Ishikawa (cell line): ENCODE data around the gene LHX1.

ENCODE experiments used
- CEBPB ChIP-seq: IDR thresholded peaks from 2 replicates; pipeline ENCODE4 v1.6.1; 2012
- CREB1 ChIP-seq: IDR thresholded peaks from 2 replicates; pipeline ENCODE4 v1.6.1; 2012; ENCODE audit warnings: low read depth
- EGR1 ChIP-seq: IDR thresholded peaks from 2 replicates; pipeline ENCODE4 v1.6.1; 2012
- EP300 ChIP-seq: IDR thresholded peaks from 2 replicates; pipeline ENCODE4 v1.6.1; 2012; ENCODE audit warnings: borderline replicate concordance
- FOXM1 ChIP-seq: IDR thresholded peaks from 2 replicates; pipeline ENCODE4 v1.6.1; 2012; ENCODE audit warnings: low read depth, borderline replicate concordance
- NFIC ChIP-seq: IDR thresholded peaks from 2 replicates; pipeline ENCODE4 v1.6.1; 2012
- RAD21 ChIP-seq: IDR thresholded peaks from 2 replicates; pipeline ENCODE4 v1.6.1; 2012; ENCODE audit warnings: low read depth
- TAF1 ChIP-seq: IDR thresholded peaks from 2 replicates; pipeline ENCODE4 v1.6.1; 2012; ENCODE audit warnings: low read depth, mild to moderate bottlenecking
- TCF12 ChIP-seq: IDR thresholded peaks from 2 replicates; pipeline ENCODE4 v1.6.1; 2012; ENCODE audit warnings: low read depth
- TEAD4 ChIP-seq: IDR thresholded peaks from 2 replicates; pipeline ENCODE4 v1.6.1; 2012
- YY1 ChIP-seq: IDR thresholded peaks from 2 replicates; pipeline ENCODE4 v1.6.1; 2012; ENCODE audit warnings: low read depth
- ZBTB7A ChIP-seq: IDR thresholded peaks from 2 replicates; pipeline ENCODE4 v1.6.1; 2012; ENCODE audit warnings: low read depth
- TF ChIP-seq, protein P1 (sequence below): IDR thresholded peaks from 2 replicates; pipeline ENCODE4 v1.6.1; 2012
- TF ChIP-seq, protein P2 (sequence below): IDR thresholded peaks from 2 replicates; pipeline ENCODE4 v1.6.1; 2012
- TF ChIP-seq, protein P3 (sequence below): IDR thresholded peaks from 2 replicates; pipeline ENCODE4 v1.6.1; 2012; ENCODE audit warnings: low read depth, mild to moderate bottlenecking

Gene LHX1

DNA sequence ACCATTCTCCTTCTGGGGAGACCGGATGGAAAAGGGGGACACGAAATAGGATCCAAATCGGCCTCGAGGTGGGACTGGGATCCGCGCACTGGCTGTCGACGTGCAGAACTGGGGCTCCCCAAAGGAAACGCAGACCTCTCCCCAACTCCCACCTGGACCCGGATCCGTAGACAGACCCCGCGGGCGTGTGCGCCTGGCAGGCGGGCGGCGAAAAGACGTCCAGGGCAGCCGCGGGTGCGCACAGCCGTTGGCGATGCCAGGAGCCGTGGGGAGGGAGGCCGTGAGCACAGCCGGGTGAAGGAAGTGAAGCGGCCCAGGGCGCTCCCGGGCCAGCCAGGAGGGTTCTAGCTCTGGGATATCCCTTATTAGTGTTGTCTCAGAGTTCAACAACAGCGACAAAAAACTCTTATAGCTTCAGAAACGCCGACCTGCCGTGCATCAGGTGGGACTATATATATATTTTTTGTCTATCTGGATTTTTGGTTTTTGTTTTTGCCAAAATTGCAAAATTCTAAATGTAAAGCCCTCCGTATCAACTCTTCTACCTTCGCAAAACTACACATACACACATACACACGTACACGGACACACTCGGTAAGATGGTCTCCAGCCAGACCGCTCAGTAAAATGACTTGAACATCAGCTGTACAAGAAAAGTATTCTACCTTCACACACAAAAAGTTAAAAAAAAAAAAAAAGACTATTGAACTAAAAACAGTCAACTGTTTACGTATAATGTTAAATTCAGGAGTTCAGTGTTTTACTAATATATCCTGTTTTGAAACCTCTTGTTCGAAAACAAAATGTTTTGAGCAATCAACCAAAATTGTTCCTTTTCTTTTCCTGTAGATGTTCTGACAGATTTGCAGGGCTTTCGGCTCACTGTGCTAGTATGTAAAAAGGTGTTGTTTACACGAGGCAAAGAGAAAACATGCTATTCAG is 6.2 kb downstream of the LHX1 start:
- no peak for TF ChIP-seq TAF1
- TF ChIP-seq TEAD4 = no peak
- TF ChIP-seq NFIC = no peak
- no peak for TF ChIP-seq TCF12
- no peak for TF ChIP-seq YY1
- TF ChIP-seq, protein P1, sequence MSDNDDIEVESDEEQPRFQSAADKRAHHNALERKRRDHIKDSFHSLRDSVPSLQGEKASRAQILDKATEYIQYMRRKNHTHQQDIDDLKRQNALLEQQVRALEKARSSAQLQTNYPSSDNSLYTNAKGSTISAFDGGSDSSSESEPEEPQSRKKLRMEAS = no peak
- TF ChIP-seq, protein P2, sequence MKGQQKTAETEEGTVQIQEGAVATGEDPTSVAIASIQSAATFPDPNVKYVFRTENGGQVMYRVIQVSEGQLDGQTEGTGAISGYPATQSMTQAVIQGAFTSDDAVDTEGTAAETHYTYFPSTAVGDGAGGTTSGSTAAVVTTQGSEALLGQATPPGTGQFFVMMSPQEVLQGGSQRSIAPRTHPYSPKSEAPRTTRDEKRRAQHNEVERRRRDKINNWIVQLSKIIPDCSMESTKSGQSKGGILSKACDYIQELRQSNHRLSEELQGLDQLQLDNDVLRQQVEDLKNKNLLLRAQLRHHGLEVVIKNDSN = no peak
- TF ChIP-seq FOXM1 = no peak
- TF ChIP-seq EP300 = no peak
- TF ChIP-seq ZBTB7A = no peak
- TF ChIP-seq CEBPB = no peak
- TF ChIP-seq, protein P3, sequence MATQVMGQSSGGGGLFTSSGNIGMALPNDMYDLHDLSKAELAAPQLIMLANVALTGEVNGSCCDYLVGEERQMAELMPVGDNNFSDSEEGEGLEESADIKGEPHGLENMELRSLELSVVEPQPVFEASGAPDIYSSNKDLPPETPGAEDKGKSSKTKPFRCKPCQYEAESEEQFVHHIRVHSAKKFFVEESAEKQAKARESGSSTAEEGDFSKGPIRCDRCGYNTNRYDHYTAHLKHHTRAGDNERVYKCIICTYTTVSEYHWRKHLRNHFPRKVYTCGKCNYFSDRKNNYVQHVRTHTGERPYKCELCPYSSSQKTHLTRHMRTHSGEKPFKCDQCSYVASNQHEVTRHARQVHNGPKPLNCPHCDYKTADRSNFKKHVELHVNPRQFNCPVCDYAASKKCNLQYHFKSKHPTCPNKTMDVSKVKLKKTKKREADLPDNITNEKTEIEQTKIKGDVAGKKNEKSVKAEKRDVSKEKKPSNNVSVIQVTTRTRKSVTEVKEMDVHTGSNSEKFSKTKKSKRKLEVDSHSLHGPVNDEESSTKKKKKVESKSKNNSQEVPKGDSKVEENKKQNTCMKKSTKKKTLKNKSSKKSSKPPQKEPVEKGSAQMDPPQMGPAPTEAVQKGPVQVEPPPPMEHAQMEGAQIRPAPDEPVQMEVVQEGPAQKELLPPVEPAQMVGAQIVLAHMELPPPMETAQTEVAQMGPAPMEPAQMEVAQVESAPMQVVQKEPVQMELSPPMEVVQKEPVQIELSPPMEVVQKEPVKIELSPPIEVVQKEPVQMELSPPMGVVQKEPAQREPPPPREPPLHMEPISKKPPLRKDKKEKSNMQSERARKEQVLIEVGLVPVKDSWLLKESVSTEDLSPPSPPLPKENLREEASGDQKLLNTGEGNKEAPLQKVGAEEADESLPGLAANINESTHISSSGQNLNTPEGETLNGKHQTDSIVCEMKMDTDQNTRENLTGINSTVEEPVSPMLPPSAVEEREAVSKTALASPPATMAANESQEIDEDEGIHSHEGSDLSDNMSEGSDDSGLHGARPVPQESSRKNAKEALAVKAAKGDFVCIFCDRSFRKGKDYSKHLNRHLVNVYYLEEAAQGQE = no peak
- no peak for TF ChIP-seq CREB1
- TF ChIP-seq RAD21 = no peak

DNA sequence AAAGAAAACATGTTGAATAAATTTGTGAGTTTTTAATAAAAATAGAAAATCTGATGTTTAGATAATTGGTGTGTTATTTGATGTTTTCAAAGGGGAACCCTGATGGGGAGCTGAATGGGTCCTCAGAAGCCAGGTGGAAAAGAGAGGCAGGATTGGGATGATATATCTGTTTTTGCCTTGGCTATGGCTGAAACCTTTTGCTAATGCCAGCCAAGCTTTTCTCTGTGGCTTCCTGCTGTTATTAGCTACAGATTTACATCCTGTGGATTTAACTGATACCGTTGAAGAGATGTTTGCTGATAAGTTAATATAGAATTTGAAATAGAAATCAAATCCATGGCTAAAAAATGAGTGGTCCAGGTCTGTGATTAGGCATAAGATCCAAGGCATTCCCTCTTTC is 7.3 kb downstream of the LHX1 start:
- TF ChIP-seq TEAD4 (no peak), TAF1 (no peak), CEBPB (no peak), RAD21 (no peak), YY1 (no peak), CREB1 (no peak), FOXM1 (no peak), ZBTB7A (no peak), TCF12 (no peak), NFIC (no peak), EP300 (no peak), EGR1 (no peak)
- TF ChIP-seq, protein P2 = no peak
- TF ChIP-seq, protein P3 = no peak
- TF ChIP-seq, protein P1 = no peak

DNA sequence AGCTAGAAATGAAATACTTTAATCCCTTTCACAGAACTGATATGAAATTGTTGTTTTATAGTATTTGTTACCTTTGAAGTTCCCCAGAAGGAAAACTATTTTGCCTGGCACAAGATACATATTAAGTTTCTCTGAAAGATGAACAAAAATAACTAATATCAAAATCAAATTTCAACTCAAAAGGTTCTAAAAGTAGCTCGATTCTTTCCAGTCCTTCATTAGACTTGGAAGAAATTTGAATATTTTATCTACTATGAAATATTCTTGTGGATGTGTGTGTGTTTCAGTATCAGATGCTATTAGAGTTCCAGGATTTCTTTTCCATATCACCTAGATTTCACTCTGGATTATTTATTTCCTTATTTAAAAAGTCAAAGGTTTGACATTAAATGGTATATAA is 7.9 kb downstream of the LHX1 start:
- TF ChIP-seq ZBTB7A = no peak
- TF ChIP-seq TEAD4 = no peak
- TF ChIP-seq TCF12 = no peak
- TF ChIP-seq RAD21 = no peak
- no peak for TF ChIP-seq TAF1
- TF ChIP-seq, protein P2 = no peak
- TF ChIP-seq YY1 = no peak
- TF ChIP-seq NFIC = no peak
- no peak for TF ChIP-seq EP300
- TF ChIP-seq, protein P1 = no peak
- TF ChIP-seq, protein P3 = no peak
